Fibroblast of lung (primary cell): ENCODE results near the gene SPRED2. TPM values are rescaled to one million over a fixed set of nuclear protein-coding genes. Genes with fewer than 3 reads are reported as not detected.

Experiments used
- DNase-seq, 2 donors: peaks; one replicate each; pipeline versions ENCODE4 v3.0.0 to v3.0.0-alpha.2; 2010; ENCODE audit warnings: low read depth in 2 of 2
- H2AFZ ChIP-seq: 2 replicates; pipeline ENCODE4 v1.5.1; 2012; ENCODE audit warnings: low read length, control low read depth, inconsistent platforms
- H3K27ac ChIP-seq: 2 replicates; pipeline ENCODE4 v1.5.1; 2011; ENCODE audit warnings: low read length, control low read depth; ENCODE audit not compliant: insufficient read depth
- H3K27me3 ChIP-seq: 2 replicates; pipeline ENCODE4 v1.5.1; 2011; ENCODE audit warnings: mild to moderate bottlenecking, low read length; ENCODE audit not compliant: control insufficient read depth, insufficient read depth
- H3K36me3 ChIP-seq: 2 replicates; pipeline ENCODE4 v1.5.1; 2011; ENCODE audit warnings: low read length; ENCODE audit not compliant: control insufficient read depth, insufficient read depth
- H3K4me1 ChIP-seq: 2 replicates; pipeline ENCODE4 v1.5.1; 2011; ENCODE audit warnings: low read length; ENCODE audit not compliant: control insufficient read depth, insufficient read depth; ENCODE audit errors: extremely low read depth
- H3K4me2 ChIP-seq: 2 replicates; pipeline ENCODE4 v1.5.1; 2011; ENCODE audit warnings: low read length, control low read depth; ENCODE audit not compliant: insufficient read depth; ENCODE audit errors: extremely low read depth
- H3K4me3 ChIP-seq, 4 experiments: fragments of 200-600 bp in 1 of 4; sonication (generic) in 1 of 4; replicated peaks in 1 of 4; 2 replicates each; pipeline ENCODE4 v1.5.1; 2011 to 2016; ENCODE audit warnings: low read length in 4 of 4, low read depth in 3 of 4, mild to moderate bottlenecking in 3 of 4, control low read depth in 2 of 4, inconsistent platforms in 1 of 4, mixed read lengths in 1 of 4; ENCODE audit not compliant: insufficient read depth in 1 of 4; ENCODE audit errors: control extremely low read depth in 1 of 4
- H3K79me2 ChIP-seq: 2 replicates; pipeline ENCODE4 v1.5.1; 2012; ENCODE audit warnings: mild to moderate bottlenecking, low read length, inconsistent platforms; ENCODE audit not compliant: control insufficient read depth, insufficient read depth
- H3K9ac ChIP-seq: 2 replicates; pipeline ENCODE4 v1.5.1; 2011; ENCODE audit warnings: mild to moderate bottlenecking, low read length, control low read depth; ENCODE audit not compliant: insufficient read depth
- H3K9me3 ChIP-seq: 2 replicates; pipeline ENCODE4 v1.5.1; 2012; ENCODE audit warnings: low read depth, low read length; ENCODE audit not compliant: control insufficient read depth, insufficient read depth
- H4K20me1 ChIP-seq: 2 replicates; pipeline ENCODE4 v1.5.1; 2011; ENCODE audit warnings: low read length; ENCODE audit not compliant: control insufficient read depth, insufficient read depth; ENCODE audit errors: extremely low read depth
- EZH2 ChIP-seq: IDR thresholded peaks from 2 replicates; pipeline ENCODE4 v1.5.1; 2012; ENCODE audit warnings: low read length, control low read depth, mild to moderate bottlenecking; ENCODE audit errors: missing control alignments
- polyA plus RNA-seq, 2 donors: library from polyadenylated mRNA; depleted of rRNA in 1 of 2; stranded (reverse) in 1 of 2; unstranded in 1 of 2; fragments of >200 nt; gene quantifications; 2 replicates each; pipeline ENCODE4 v1.2.1, GENCODE V29; 2011 to 2012; ENCODE audit warnings: missing spikeins in 1 of 2
- total RNA-seq: library from RNA; depleted of rRNA; stranded (reverse); fragments of >200 nt; gene quantifications from 2 replicates; pipeline ENCODE4 v1.2.1, GENCODE V29; 2014
- TF ChIP-seq, protein P1 (sequence below), 2 donors: IDR thresholded peaks in 1 of 2; conservative IDR thresholded peaks in 1 of 2; 1 replicate in 1 of 2; 2 replicates in 1 of 2; pipeline ENCODE4 v1.5.1; 2011 to 2012; ENCODE audit warnings: low read length in 2 of 2, control low read depth in 1 of 2, inconsistent platforms in 1 of 2, low read depth in 1 of 2, mild to moderate bottlenecking in 1 of 2

The SPRED2 gene
- total and polyA plus RNA-seq, 2 donors (not counting 1 experiment from before 2014, with no cell fraction given): 9.4 to 26.1 TPM

DNA sequence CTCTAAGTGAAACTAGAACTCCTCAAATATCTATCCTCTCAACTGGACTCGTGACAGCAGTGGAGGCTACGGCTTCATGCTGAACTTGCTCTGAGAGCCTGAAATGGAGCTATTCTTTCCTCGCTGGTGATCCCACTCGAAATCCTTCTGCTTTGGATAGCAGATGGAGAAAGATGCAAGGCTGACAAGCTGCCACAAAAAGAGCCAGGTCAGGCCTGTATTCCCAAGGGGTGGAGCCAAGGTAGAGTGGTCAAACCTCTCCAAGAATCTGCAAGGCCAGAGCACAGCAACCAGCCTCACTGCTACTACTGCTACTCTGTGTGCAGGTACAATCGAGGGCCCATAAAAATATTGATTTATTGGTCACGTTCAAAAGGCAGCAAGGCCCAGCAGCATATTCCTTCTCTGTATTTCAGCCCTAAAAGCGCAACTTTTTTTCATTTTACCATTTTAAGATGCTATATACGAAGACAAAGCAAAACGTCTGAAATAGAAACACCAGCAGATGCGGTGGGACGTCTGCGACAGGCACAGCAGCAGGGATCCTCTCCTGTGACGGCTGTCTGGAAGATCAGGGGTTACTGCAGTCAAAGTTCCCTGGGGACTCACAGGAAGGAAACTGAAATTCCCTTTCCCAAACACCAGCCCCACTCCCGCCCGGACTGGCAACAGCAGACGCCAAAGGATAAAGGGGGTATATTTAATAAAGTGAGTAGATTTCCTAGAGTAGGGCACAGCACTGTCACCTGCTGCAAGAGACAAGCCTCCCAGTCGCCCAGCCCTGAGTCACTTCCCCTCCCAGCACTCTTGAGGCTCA lies 2.4 kb downstream of the SPRED2 start:
- Histone ChIP-seq H3K27me3 (no peaks in the 10 kb centered on the region), H3K9ac (peak overlapping the region; percentile 89), H3K4me2 (peak overlapping the region; percentile 74), H3K4me3 (peak overlapping the region; percentile 62 to 87 (median 84)), H4K20me1 (peaks cover 2% of the 10 kb centered on the region), H3K9me3 (no peaks in the 10 kb centered on the region), H3K27ac (peak overlapping the region; percentile 87), H3K4me1 (no peaks in the 10 kb centered on the region), H3K79me2 (peaks cover 73% of the 10 kb centered on the region), H3K36me3 (no peaks in the 10 kb centered on the region), H2AFZ (no peak overlapping the region)
- TF ChIP-seq EZH2: no peak
- TF ChIP-seq, protein P1, sequence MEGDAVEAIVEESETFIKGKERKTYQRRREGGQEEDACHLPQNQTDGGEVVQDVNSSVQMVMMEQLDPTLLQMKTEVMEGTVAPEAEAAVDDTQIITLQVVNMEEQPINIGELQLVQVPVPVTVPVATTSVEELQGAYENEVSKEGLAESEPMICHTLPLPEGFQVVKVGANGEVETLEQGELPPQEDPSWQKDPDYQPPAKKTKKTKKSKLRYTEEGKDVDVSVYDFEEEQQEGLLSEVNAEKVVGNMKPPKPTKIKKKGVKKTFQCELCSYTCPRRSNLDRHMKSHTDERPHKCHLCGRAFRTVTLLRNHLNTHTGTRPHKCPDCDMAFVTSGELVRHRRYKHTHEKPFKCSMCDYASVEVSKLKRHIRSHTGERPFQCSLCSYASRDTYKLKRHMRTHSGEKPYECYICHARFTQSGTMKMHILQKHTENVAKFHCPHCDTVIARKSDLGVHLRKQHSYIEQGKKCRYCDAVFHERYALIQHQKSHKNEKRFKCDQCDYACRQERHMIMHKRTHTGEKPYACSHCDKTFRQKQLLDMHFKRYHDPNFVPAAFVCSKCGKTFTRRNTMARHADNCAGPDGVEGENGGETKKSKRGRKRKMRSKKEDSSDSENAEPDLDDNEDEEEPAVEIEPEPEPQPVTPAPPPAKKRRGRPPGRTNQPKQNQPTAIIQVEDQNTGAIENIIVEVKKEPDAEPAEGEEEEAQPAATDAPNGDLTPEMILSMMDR (conservative IDR thresholded peaks at IDR 0.05 in 1 of 2, IDR thresholded peaks at IDR 0.05 in 1 of 2; ENCODE audit: low read depth in 1 of 2, low read length in 2 of 2): no peak
- no peak for DNase-seq

DNA sequence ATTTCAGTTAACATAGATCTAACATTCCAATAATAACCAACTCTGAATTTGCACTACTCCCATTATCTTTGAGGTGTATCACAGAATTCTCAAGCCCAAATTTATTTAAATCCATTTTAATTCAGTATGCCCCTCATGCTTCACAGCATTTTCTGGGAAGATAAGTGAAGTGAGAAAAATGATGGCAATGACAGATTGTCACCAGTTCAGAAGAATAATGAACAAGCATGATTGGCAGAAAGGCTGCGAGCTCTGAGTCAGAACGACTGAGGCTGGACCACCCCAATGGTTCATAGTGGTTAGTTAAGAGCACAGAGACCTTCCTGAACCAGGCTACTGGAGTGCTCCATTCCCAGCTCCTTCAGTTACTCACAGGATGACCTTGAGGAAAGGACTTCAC lies 4.9 kb downstream of the SPRED2 start:
- Histone ChIP-seq H4K20me1 (peaks cover 2% of the 10 kb centered on the region), H3K36me3 (no peaks in the 10 kb centered on the region), H2AFZ (no peak overlapping the region), H3K9me3 (no peaks in the 10 kb centered on the region), H3K9ac (no peak overlapping the region), H3K79me2 (peaks cover 93% of the 10 kb centered on the region), H3K4me3 (no peak overlapping the region), H3K27ac (no peak overlapping the region), H3K27me3 (no peaks in the 10 kb centered on the region), H3K4me2 (no peak overlapping the region), H3K4me1 (no peaks in the 10 kb centered on the region)
- DNase-seq: no peak
- TF ChIP-seq, protein P1 (conservative IDR thresholded peaks at IDR 0.05 in 1 of 2, IDR thresholded peaks at IDR 0.05 in 1 of 2; ENCODE audit: low read depth in 1 of 2, low read length in 2 of 2): no peak
- TF ChIP-seq EZH2: no peak

DNA sequence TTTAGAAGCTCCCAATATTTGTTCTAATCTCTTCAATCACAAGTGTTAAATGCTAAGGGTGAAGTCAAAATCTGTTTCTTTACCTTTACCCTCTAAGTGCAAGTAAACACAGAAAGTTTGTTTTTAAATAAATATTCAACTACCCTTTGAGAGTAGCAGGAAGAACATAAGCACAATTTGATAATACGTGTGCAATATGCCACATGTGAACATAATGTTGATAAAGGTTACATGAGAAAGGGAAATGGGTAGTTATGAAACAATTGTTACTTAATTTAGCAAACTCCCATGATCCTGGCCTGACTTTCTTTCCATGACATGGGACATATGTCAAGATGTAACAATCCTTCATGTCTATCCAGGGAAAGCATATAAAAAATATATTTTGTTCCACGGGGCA lies 7.1 kb downstream of the SPRED2 start:
- Histone ChIP-seq H3K36me3 (no peaks in the 10 kb centered on the region), H3K27me3 (no peaks in the 10 kb centered on the region), H3K4me2 (no peak overlapping the region), H4K20me1 (peaks cover 2% of the 10 kb centered on the region), H2AFZ (no peak overlapping the region), H3K4me3 (no peak overlapping the region), H3K4me1 (peaks cover 7% of the 10 kb centered on the region), H3K79me2 (peaks cover 95% of the 10 kb centered on the region), H3K9me3 (no peaks in the 10 kb centered on the region), H3K27ac (no peak overlapping the region), H3K9ac (no peak overlapping the region)
- no peak for TF ChIP-seq EZH2
- TF ChIP-seq, protein P1 (conservative IDR thresholded peaks at IDR 0.05 in 1 of 2, IDR thresholded peaks at IDR 0.05 in 1 of 2; ENCODE audit: low read depth in 1 of 2, low read length in 2 of 2): no peak
- DNase-seq: no peak
